ENCODE results near the gene ELP2.

DNA sequence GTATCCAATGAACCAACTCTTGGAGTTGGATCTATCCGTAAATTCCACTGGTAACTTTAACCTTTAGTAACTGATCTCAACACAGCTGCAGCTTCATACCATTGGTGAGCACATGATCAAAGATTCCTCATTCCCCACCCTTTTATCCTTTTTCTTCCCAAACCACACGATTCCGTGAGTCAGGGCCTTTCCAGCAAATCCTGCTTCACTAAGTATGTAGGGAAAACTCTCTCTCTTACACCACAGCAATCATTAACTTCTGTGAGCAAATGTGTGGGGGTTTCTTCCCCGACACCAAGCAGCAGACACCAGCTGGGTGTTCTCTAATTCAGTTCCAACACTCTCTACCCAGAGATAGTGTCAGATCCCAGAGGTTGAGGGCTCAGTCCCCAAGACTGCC is 23.5 kb downstream of the ELP2 start:
- TF ChIP-seq ZFP30 (CRISPR knock-in tag; IDR thresholded peaks at IDR 0.05) (no peak), PPARA (CRISPR knock-in tag; IDR thresholded peaks at IDR 0.05; ENCODE audit: borderline replicate concordance) (no peak), ZFP3 (CRISPR knock-in tag; IDR thresholded peaks at IDR 0.05) (no peak)
